Calu3 (cell line): ENCODE results near the gene CDX2. TPM values are rescaled to one million over a fixed set of nuclear protein-coding genes. Genes with fewer than 3 reads are reported as not detected.

Experiments used
- BruUV-seq: library from RNA; stranded (reverse); fragments of 400-500 nt; replicated peaks from 2 replicates; lab custom pipeline; 2021; lab: Mats Ljungman, UMichigan
- CTCF ChIA-PET: fragments of 300-600 bp; sonication (Branson Sonifier 250); formaldehyde crosslinking; loops from one replicate; lab custom pipeline; 2022; ENCODE audit warnings: antibody characterized with exemption; lab: Charles Lee
- DNase-seq: peaks from one replicate; pipeline ENCODE4 v3.0.0; 2022
- H3K27ac Mint-ChIP-seq: one replicate; pipeline ENCODE4 v1.8.0; 2022; ENCODE audit warnings: mixed read lengths; ENCODE audit not compliant: unreplicated experiment
- H3K27me3 Mint-ChIP-seq: one replicate; pipeline ENCODE4 v1.8.0; 2022; ENCODE audit warnings: mixed read lengths; ENCODE audit not compliant: unreplicated experiment
- H3K36me3 Mint-ChIP-seq: one replicate; pipeline ENCODE4 v1.8.0; 2022; ENCODE audit warnings: mild to moderate bottlenecking, moderate library complexity, mixed read lengths; ENCODE audit not compliant: insufficient read depth, unreplicated experiment
- H3K4me1 Mint-ChIP-seq: one replicate; pipeline ENCODE4 v1.8.0; 2022; ENCODE audit warnings: mild to moderate bottlenecking, low read depth, mixed read lengths; ENCODE audit not compliant: unreplicated experiment
- H3K4me3 Mint-ChIP-seq: one replicate; pipeline ENCODE4 v1.8.0; 2022; ENCODE audit warnings: mild to moderate bottlenecking, low read depth, moderate library complexity, mixed read lengths; ENCODE audit not compliant: unreplicated experiment
- H3K9me3 Mint-ChIP-seq: one replicate; pipeline ENCODE4 v1.8.0; 2022; ENCODE audit warnings: low read depth, mixed read lengths; ENCODE audit not compliant: unreplicated experiment
- CTCF ChIP-seq: fragments of 200-600 bp; IDR thresholded peaks from one replicate; pipeline ENCODE4 v1.8.0; 2022; ENCODE audit warnings: antibody characterized with exemption; ENCODE audit not compliant: unreplicated experiment
- intact Hi-C: fragments of 100-400 bp; cut with micrococcal nuclease; formaldehyde crosslinking; loops from one replicate; pipeline ENCODE4 v1.10.0; 2022; ENCODE audit not compliant: unreplicated experiment
- total RNA-seq: library from RNA; stranded (reverse); gene quantifications from 2 replicates; pipeline ENCODE4 v1.2.3, GENCODE V29; 2022

The CDX2 gene
- total RNA-seq, 1 experiment from 2014 or later, result not detected

DNA sequence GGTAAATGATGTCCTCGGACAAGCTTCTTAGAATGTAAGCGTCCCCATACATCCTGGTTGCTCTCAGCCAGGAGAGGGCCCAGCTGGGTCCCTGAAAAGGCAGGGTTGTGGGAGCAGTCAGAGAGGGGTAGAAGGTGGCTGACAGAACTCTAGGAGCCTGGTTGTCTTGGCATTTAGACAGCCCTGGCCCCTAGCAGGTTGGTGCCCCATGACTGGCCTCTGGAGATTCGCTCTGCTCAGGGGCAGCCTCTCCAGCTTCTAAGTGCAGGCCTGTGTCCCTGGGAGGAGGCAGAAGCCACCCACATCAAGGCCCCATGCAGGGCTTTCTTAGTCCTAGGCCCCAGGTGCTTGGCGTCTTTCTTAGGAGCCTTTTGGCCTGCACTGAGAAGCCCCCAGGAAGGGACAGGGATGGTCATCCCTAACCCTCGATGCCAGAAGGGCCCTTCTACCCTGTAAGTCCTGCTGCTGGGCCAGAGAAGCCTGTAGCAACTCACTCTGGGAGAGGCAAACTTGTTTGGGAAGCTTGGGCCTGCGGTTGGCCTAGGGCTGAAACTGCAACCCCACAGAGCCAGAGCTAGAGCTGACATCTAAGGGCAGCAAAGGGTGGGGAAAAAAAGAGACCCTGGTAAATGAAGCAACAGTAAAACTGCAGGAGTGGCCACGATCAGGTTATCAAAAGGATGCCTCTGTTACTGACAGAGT lies 2.8 kb upstream of the CDX2 start:
- CTCF ChIA-PET, result no interaction called here
- peaks cover 17% of the 10 kb centered on the region for H3K4me1 Mint-ChIP-seq
- DNase-seq, result no peak
- intact Hi-C loops, result no loop called here
- H3K27ac Mint-ChIP-seq, result no peak overlapping the region
- no peaks in the 10 kb centered on the region for H3K9me3 Mint-ChIP-seq
- H3K4me3 Mint-ChIP-seq, result no peak overlapping the region
- TF ChIP-seq CTCF, result no peak
- H3K36me3 Mint-ChIP-seq, result no peaks in the 10 kb centered on the region
- peaks cover 59% of the 10 kb centered on the region for H3K27me3 Mint-ChIP-seq
- no TSS peak for BruUV-seq

DNA sequence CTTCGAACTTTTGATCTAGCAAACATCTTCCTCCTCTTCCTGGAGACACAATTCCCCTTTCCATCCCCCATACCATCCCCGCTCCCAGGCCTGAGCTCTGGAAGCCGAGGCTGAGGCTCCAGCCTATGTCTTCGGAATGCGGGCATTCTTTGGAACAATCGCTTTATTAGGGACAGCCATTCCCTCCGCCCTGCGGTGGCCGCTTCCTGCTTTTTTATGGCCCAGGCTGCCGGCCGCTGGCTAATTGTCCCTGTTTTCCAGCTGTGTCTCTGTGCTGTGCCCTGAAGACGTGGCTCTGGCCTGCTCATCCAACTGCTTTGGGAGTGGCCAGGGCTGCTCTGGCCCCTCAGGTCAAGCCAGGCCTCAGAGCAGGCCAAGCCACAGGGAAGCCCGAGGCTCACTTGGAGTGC lies 2.1 kb upstream of the CDX2 start:
- H3K4me3 Mint-ChIP-seq, result no peak overlapping the region
- CTCF ChIA-PET, result no interaction called here
- peaks cover 17% of the 10 kb centered on the region for H3K4me1 Mint-ChIP-seq
- H3K36me3 Mint-ChIP-seq, result no peaks in the 10 kb centered on the region
- H3K9me3 Mint-ChIP-seq, result no peaks in the 10 kb centered on the region
- no peak for TF ChIP-seq CTCF
- no peak for DNase-seq
- no TSS peak for BruUV-seq
- intact Hi-C loops, result no loop called here
- H3K27me3 Mint-ChIP-seq, result peaks cover 63% of the 10 kb centered on the region
- H3K27ac Mint-ChIP-seq, result no peak overlapping the region

GRCh38 chr13:27970382-27971235 lies 1.5 kb upstream of the CDX2 start:
- no peak overlapping the region for H3K27ac Mint-ChIP-seq
- CTCF ChIA-PET, result no interaction called here
- H3K27me3 Mint-ChIP-seq, result peaks cover 70% of the 10 kb centered on the region
- DNase-seq, result no peak
- no peaks in the 10 kb centered on the region for H3K9me3 Mint-ChIP-seq
- peaks cover 17% of the 10 kb centered on the region for H3K4me1 Mint-ChIP-seq
- no TSS peak for BruUV-seq
- no peak overlapping the region for H3K4me3 Mint-ChIP-seq
- no peak for TF ChIP-seq CTCF
- intact Hi-C loops, result no loop called here
- no peaks in the 10 kb centered on the region for H3K36me3 Mint-ChIP-seq

DNA sequence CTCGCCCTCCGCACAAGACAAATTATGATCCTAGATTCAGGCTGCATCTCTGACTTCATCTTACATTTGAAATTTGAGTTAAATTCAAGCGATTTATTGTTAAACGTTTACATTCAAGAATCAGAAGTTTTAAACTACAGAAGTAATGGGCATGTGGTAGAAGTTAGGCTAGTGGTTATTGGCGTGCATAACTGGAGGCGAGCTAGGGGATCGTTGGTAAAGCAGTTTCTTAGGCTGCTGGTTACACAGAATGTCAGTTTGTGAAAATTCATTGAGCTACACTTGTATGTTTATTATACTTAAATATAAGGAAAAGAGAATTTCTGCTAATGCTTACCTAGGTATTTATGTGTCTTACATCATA lies 733 bp upstream of the CDX2 start:
- Mint-ChIP-seq H3K4me1 (peaks cover 17% of the 10 kb centered on the region), H3K4me3 (no peak overlapping the region), H3K9me3 (no peaks in the 10 kb centered on the region), H3K36me3 (no peaks in the 10 kb centered on the region), H3K27me3 (peaks cover 66% of the 10 kb centered on the region), H3K27ac (no peak overlapping the region)
- no peak for TF ChIP-seq CTCF
- no peak for DNase-seq
- intact Hi-C loops, result no loop called here
- no TSS peak for BruUV-seq
- CTCF ChIA-PET, result interaction anchor here (1.5 kb wide), 1 partner anchor 9 kb away, joined by 3 read pairs; no protein-coding TSS in a partner anchor
